Neuronal stem cell (in vitro differentiated cells): ENCODE measurements around the gene CEP162.

Experiments used
- DNase-seq: peaks from one replicate; pipeline ENCODE4 v3.0.0-alpha.2; 2013; ENCODE audit warnings: low spot score
- H2AFZ ChIP-seq: one replicate; pipeline ENCODE4 v1.6.1; 2013; ENCODE audit warnings: mild to moderate bottlenecking, low read length, inconsistent platforms
- H2AK5ac ChIP-seq: 2 replicates; pipeline ENCODE4 v1.6.1; 2013; ENCODE audit warnings: low read depth, mild to moderate bottlenecking, inconsistent platforms, low read length, moderate library complexity, mixed read lengths
- H2BK120ac ChIP-seq: 2 replicates; pipeline ENCODE4 v1.6.1; 2013; ENCODE audit warnings: low read depth, mild to moderate bottlenecking, inconsistent platforms, low read length, moderate library complexity, mixed read lengths
- H2BK12ac ChIP-seq: one replicate; pipeline ENCODE4 v1.6.1; 2013; ENCODE audit warnings: low read length, inconsistent platforms
- H2BK15ac ChIP-seq: 2 replicates; pipeline ENCODE4 v1.6.1; 2013; ENCODE audit warnings: mild to moderate bottlenecking, low read length, inconsistent platforms, mixed read lengths
- H2BK5ac ChIP-seq: one replicate; pipeline ENCODE4 v1.6.1; 2013; ENCODE audit warnings: inconsistent platforms, mild to moderate bottlenecking, low read length, moderate library complexity
- H3K14ac ChIP-seq: one replicate; pipeline ENCODE4 v1.6.1; 2013; ENCODE audit warnings: low read length, inconsistent platforms
- H3K18ac ChIP-seq: 2 replicates; pipeline ENCODE4 v1.6.1; 2013; ENCODE audit warnings: low read length, inconsistent platforms
- H3K23ac ChIP-seq: 2 replicates; pipeline ENCODE4 v1.6.1; 2013; ENCODE audit warnings: low read depth, mild to moderate bottlenecking, mixed read lengths, low read length, inconsistent platforms; ENCODE audit not compliant: poor library complexity
- H3K27ac ChIP-seq: replicated peaks from 3 replicates; pipeline ENCODE4 v1.5.1; 2013; ENCODE audit warnings: low read length, inconsistent platforms
- H3K27me3 ChIP-seq, 3 experiments: 2 replicates each; pipeline ENCODE4 v1.6.1; 2013; ENCODE audit warnings: low read length in 3 of 3, mild to moderate bottlenecking in 2 of 3, inconsistent platforms in 1 of 3, low read depth in 1 of 3, mixed read lengths in 1 of 3, moderate library complexity in 1 of 3; ENCODE audit not compliant: control insufficient read depth in 3 of 3, insufficient read depth in 3 of 3
- H3K36me3 ChIP-seq, 2 donors: replicated peaks in 1 of 2; 2 replicates each; pipeline ENCODE4 v1.6.1; 2013; ENCODE audit warnings: low read length in 2 of 2; ENCODE audit not compliant: control insufficient read depth in 2 of 2, insufficient read depth in 2 of 2
- H3K4ac ChIP-seq: 2 replicates; pipeline ENCODE4 v1.6.1; 2013; ENCODE audit warnings: inconsistent platforms, mild to moderate bottlenecking, low read length, moderate library complexity
- H3K4me1 ChIP-seq, 2 donors: 1 replicate in 1 of 2; 2 replicates in 1 of 2; pipeline ENCODE4 v1.6.1; 2013; ENCODE audit warnings: low read length in 2 of 2, low read depth in 1 of 2; ENCODE audit not compliant: control insufficient read depth in 2 of 2, insufficient read depth in 1 of 2
- H3K4me2 ChIP-seq: one replicate; pipeline ENCODE4 v1.6.1; 2013; ENCODE audit warnings: mild to moderate bottlenecking, low read length, inconsistent platforms; ENCODE audit not compliant: insufficient read depth, poor library complexity, severe bottlenecking
- H3K4me3 ChIP-seq, 2 donors: 2 replicates each; pipeline ENCODE4 v1.5.1; 2013; ENCODE audit warnings: low read length in 2 of 2, mild to moderate bottlenecking in 2 of 2, inconsistent platforms in 1 of 2, moderate library complexity in 1 of 2
- H3K79me1 ChIP-seq: one replicate; pipeline ENCODE4 v1.6.1; 2013; ENCODE audit warnings: low read depth, mild to moderate bottlenecking, inconsistent platforms, low read length, moderate library complexity
- H3K9ac ChIP-seq: one replicate; pipeline ENCODE4 v1.6.1; 2013; ENCODE audit warnings: mild to moderate bottlenecking, low read depth, low read length, inconsistent platforms; ENCODE audit not compliant: poor library complexity
- H3K9me3 ChIP-seq, 2 donors: replicated peaks in 1 of 2; 2 replicates each; pipeline versions ENCODE3 to v1.6.1; 2013; ENCODE audit warnings: low read length in 2 of 2, mild to moderate bottlenecking in 2 of 2, inconsistent platforms in 1 of 2, low read depth in 1 of 2, mixed read lengths in 1 of 2, moderate library complexity in 1 of 2; ENCODE audit not compliant: control insufficient read depth in 2 of 2, insufficient read depth in 1 of 2
- H4K8ac ChIP-seq: one replicate; pipeline ENCODE4 v1.6.1; 2013; ENCODE audit warnings: low read depth, mild to moderate bottlenecking, inconsistent platforms, low read length, moderate library complexity
- H4K91ac ChIP-seq: one replicate; pipeline ENCODE4 v1.6.1; 2013; ENCODE audit warnings: low read length, low read depth, mild to moderate bottlenecking, inconsistent platforms; ENCODE audit not compliant: poor library complexity
- WGBS, 2 donors: extraction: QIAGEN DNeasy Blood & Tissue Kit; methylation state at CpG; one replicate each; pipeline ENCODE4 v1.1.7; 2013; ENCODE audit warnings: missing lambda C conversion rate in 2 of 2, mixed read lengths in 1 of 2; ENCODE audit not compliant: insufficient read length in 2 of 2, insufficient replicate concordance in 1 of 2; ENCODE audit errors: extremely low coverage in 2 of 2; 5-methylcytosine and 5-hydroxymethylcytosine counted together

Gene CEP162

GRCh38 chr6:84177241-84177640 is 50.2 kb downstream of the CEP162 start:
- no CpG with 5 or more reads among the region's 4 CpGs for WGBS, 2 donors
- peaks cover 0 to 34% of the 10 kb centered on the region in 2 donors for H3K36me3 ChIP-seq

DNA sequence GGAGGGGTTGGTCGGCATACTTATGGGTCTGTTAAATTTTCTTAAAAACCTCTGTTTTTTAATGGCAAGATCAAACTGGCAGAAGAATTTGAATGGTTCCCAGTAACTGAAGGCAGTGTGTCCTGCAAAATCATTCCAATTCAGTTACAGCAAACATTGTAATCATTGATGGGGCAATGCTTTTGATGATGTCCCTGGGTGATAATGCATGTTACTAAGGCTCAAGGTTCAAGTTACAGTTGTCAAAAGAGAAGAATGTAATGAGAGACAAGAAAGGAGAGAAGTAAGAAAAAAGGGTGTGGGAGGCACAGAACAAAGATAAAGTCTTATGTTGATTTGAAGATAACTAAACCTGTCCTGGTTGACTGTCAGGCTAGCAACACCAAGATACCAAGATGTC is 54.9 kb downstream of the CEP162 start:
- H3K9ac ChIP-seq, result no peak overlapping the region
- no peak overlapping the region for H3K23ac ChIP-seq
- H3K79me1 ChIP-seq, result no peaks in the 10 kb centered on the region
- no peak overlapping the region for H3K18ac ChIP-seq
- no peak overlapping the region for H3K4me3 ChIP-seq
- H2AFZ ChIP-seq, result no peak overlapping the region
- H3K9me3 ChIP-seq, result no peaks in the 10 kb centered on the region
- DNase-seq, result no peak
- no peak overlapping the region for H2BK12ac ChIP-seq
- H2BK15ac ChIP-seq, result no peak overlapping the region
- no peak overlapping the region for H4K8ac ChIP-seq
- H3K4me2 ChIP-seq, result no peak overlapping the region
- H3K36me3 ChIP-seq, result peaks cover 0 to 69% of the 10 kb centered on the region in 2 donors
- H2AK5ac ChIP-seq, result no peak overlapping the region
- no peak overlapping the region for H2BK5ac ChIP-seq
- no peaks in the 10 kb centered on the region for H3K27me3 ChIP-seq
- H3K14ac ChIP-seq, result no peak overlapping the region
- no peaks in the 10 kb centered on the region for H3K4me1 ChIP-seq
- no peak overlapping the region for H3K27ac ChIP-seq
- no peak overlapping the region for H2BK120ac ChIP-seq
- H3K4ac ChIP-seq, result no peak overlapping the region
- WGBS, 2 donors, result no CpG with 5 or more reads among the region's 1 CpG
- H4K91ac ChIP-seq, result no peak overlapping the region

More at GRCh38 chr6:84177241-84177640, 50.2 kb downstream of the CEP162 start:
- Histone ChIP-seq H3K4me2 (no peak overlapping the region), H4K8ac (no peak overlapping the region), H3K14ac (no peak overlapping the region), H3K4me1 (no peaks in the 10 kb centered on the region), H3K27ac (no peak overlapping the region), H2AFZ (no peak overlapping the region), H3K9ac (no peak overlapping the region), H3K79me1 (no peaks in the 10 kb centered on the region), H3K4ac (no peak overlapping the region), H2BK12ac (no peak overlapping the region), H4K91ac (no peak overlapping the region), H2BK15ac (no peak overlapping the region), H3K23ac (no peak overlapping the region), H2AK5ac (no peak overlapping the region), H3K9me3 (peaks cover 0 to 3% of the 10 kb centered on the region in 2 donors), H2BK5ac (no peak overlapping the region), H3K4me3 (no peak overlapping the region), H2BK120ac (no peak overlapping the region), H3K27me3 (no peaks in the 10 kb centered on the region), H3K18ac (no peak overlapping the region)
- no peak for DNase-seq

GRCh38 chr6:84172080-84172479 is 55.4 kb downstream of the CEP162 start:
- no peak overlapping the region for H2BK15ac ChIP-seq
- no peak overlapping the region for H3K23ac ChIP-seq
- no peak overlapping the region for H3K4me2 ChIP-seq
- no peak overlapping the region for H3K9ac ChIP-seq
- H2BK5ac ChIP-seq, result no peak overlapping the region
- WGBS, 2 donors, result no CpG with 5 or more reads among the region's 2 CpGs
- H3K36me3 ChIP-seq, result peaks cover 0 to 73% of the 10 kb centered on the region in 2 donors
- H3K14ac ChIP-seq, result no peak overlapping the region
- H2BK120ac ChIP-seq, result no peak overlapping the region
- H4K8ac ChIP-seq, result no peak overlapping the region
- no peaks in the 10 kb centered on the region for H3K9me3 ChIP-seq
- H2AK5ac ChIP-seq, result no peak overlapping the region
- no peak overlapping the region for H4K91ac ChIP-seq
- no peaks in the 10 kb centered on the region for H3K79me1 ChIP-seq
- no peak overlapping the region for H2AFZ ChIP-seq
- no peaks in the 10 kb centered on the region for H3K27me3 ChIP-seq
- H2BK12ac ChIP-seq, result no peak overlapping the region
- no peak overlapping the region for H3K4me3 ChIP-seq
- H3K4me1 ChIP-seq, result no peaks in the 10 kb centered on the region
- H3K4ac ChIP-seq, result no peak overlapping the region
- DNase-seq, result no peak
- H3K18ac ChIP-seq, result no peak overlapping the region
- no peak overlapping the region for H3K27ac ChIP-seq

- H3K4me3 ChIP-seq, result no peak overlapping the region
- H3K36me3 ChIP-seq, result peaks cover 3 to 71% of the 10 kb centered on the region in 2 donors
- no peak overlapping the region for H3K9ac ChIP-seq
- H3K27ac ChIP-seq, result no peak overlapping the region
- no peaks in the 10 kb centered on the region for H3K9me3 ChIP-seq
- H2BK5ac ChIP-seq, result no peak overlapping the region
- no peak overlapping the region for H2BK15ac ChIP-seq
- H4K91ac ChIP-seq, result no peak overlapping the region
- H2AFZ ChIP-seq, result no peak overlapping the region
- H2BK12ac ChIP-seq, result no peak overlapping the region
- no peaks in the 10 kb centered on the region for H3K79me1 ChIP-seq
- no peak overlapping the region for H4K8ac ChIP-seq
- H3K18ac ChIP-seq, result no peak overlapping the region
- no peak for DNase-seq
- no peak overlapping the region for H3K14ac ChIP-seq
- H3K23ac ChIP-seq, result no peak overlapping the region
- no peaks in the 10 kb centered on the region for H3K27me3 ChIP-seq
- no CpG with 5 or more reads among the region's 1 CpG for WGBS, 2 donors
- no peak overlapping the region for H2AK5ac ChIP-seq
- H2BK120ac ChIP-seq, result no peak overlapping the region
- no peak overlapping the region for H3K4me2 ChIP-seq
- no peak overlapping the region for H3K4ac ChIP-seq
- H3K4me1 ChIP-seq, result no peaks in the 10 kb centered on the region
Measured at GRCh38 chr6:84167457-84167856, 60.0 kb downstream of the CEP162 start.
